ENCODE data around the gene BMPR1A.
"Not testable (repeated sequence)": the region's sequence is repeated elsewhere in the genome, so short reads cannot be mapped to it uniquely, and the experiment has no call there.

Gene BMPR1A

GRCh38 chr10:86972613-86973380, 216.4 kb downstream of the BMPR1A start:
- no peak for TF ChIP-seq CTCF (conservative IDR thresholded peaks at IDR 0.05; ENCODE audit: low read depth, low read length)
- no peak for DNase-seq (ENCODE audit: low read depth)
- no peak overlapping the region for H3K4me3 ChIP-seq (ENCODE audit: low read length)

GRCh38 chr10:86974484-86974883, 218.1 kb downstream of the BMPR1A start:
- TF ChIP-seq CTCF (conservative IDR thresholded peaks at IDR 0.05; ENCODE audit: low read depth, low read length): no peak
- DNase-seq (ENCODE audit: low read depth): no peak
- H3K4me3 ChIP-seq (ENCODE audit: low read length): no peak overlapping the region

- H3K4me3 ChIP-seq (ENCODE audit: low read length): no peak overlapping the region
- no peak for TF ChIP-seq CTCF (conservative IDR thresholded peaks at IDR 0.05; ENCODE audit: low read depth, low read length)
- DNase-seq (ENCODE audit: low read depth): no peak
These were observed 220.1 kb downstream of the BMPR1A start for GRCh38 chr10:86976362-86977056.

- not testable (repeated sequence) for H3K4me3 ChIP-seq (ENCODE audit: low read length); DNase-seq (ENCODE audit: low read depth)
These were observed 222.0 kb downstream of the BMPR1A start for GRCh38 chr10:86978457-86978856.

GRCh38 chr10:86979296-86979818, 222.9 kb downstream of the BMPR1A start:
- H3K4me3 ChIP-seq (ENCODE audit: low read length): no peak overlapping the region
- TF ChIP-seq CTCF (conservative IDR thresholded peaks at IDR 0.05; ENCODE audit: low read depth, low read length): no peak
- no peak for DNase-seq (ENCODE audit: low read depth)

- no peak for DNase-seq (ENCODE audit: low read depth)
These were observed 223.6 kb downstream of the BMPR1A start for GRCh38 chr10:86979977-86980448.

GRCh38 chr10:86981020-86981419, 224.6 kb downstream of the BMPR1A start:
- H3K4me3 ChIP-seq (ENCODE audit: low read length); DNase-seq (ENCODE audit: low read depth): not testable (repeated sequence)

More at GRCh38 chr10:86979977-86980448, 223.6 kb downstream of the BMPR1A start:
- H3K4me3 ChIP-seq (ENCODE audit: low read length): no peak overlapping the region
- TF ChIP-seq CTCF (conservative IDR thresholded peaks at IDR 0.05; ENCODE audit: low read depth, low read length): no peak

GRCh38 chr10:86981716-86982115, 225.3 kb downstream of the BMPR1A start:
- H3K4me3 ChIP-seq (ENCODE audit: low read length): no peak overlapping the region
- no peak for TF ChIP-seq CTCF (conservative IDR thresholded peaks at IDR 0.05; ENCODE audit: low read depth, low read length)
- no peak for DNase-seq (ENCODE audit: low read depth)
